ENCODE data around the gene CIP2A. TPM values are rescaled to one million over a fixed set of nuclear protein-coding genes. Genes with fewer than 3 reads are reported as not detected.

CIP2A gene
- total and polyA plus RNA-seq, 2 of the 13 experiments (the other 11 are each of a cell fraction or from before 2014, with no cell fraction given): 7.8 to 36.9 TPM

- TF ChIP-seq ZBTB37 (CRISPR knock-in tag; IDR thresholded peaks at IDR 0.05) (no peak), PLRG1 (conservative IDR thresholded peaks at IDR 0.05) (no peak), CBX5 (CRISPR knock-in tag; IDR thresholded peaks at IDR 0.05; ENCODE audit: borderline replicate concordance) (no peak), NRL (CRISPR knock-in tag; IDR thresholded peaks at IDR 0.05; ENCODE audit: borderline replicate concordance) (no peak), ZC3H13 (CRISPR knock-in tag; IDR thresholded peaks at IDR 0.05) (no peak), ZNF512 (CRISPR knock-in tag; IDR thresholded peaks at IDR 0.05) (no peak), RAD51 (IDR thresholded peaks at IDR 0.05; ENCODE audit: borderline replicate concordance) (no peak), DPF2 (CRISPR knock-in tag; IDR thresholded peaks at IDR 0.05; ENCODE audit: borderline replicate concordance, low read depth) (no peak), ZNF326 (CRISPR knock-in tag; IDR thresholded peaks at IDR 0.05; ENCODE audit: borderline replicate concordance) (no peak), RCOR2 (CRISPR knock-in tag; IDR thresholded peaks at IDR 0.05) (no peak), ZNF574 (CRISPR knock-in tag; IDR thresholded peaks at IDR 0.05) (no peak), ARHGAP35 (CRISPR knock-in tag; IDR thresholded peaks at IDR 0.05; ENCODE audit: borderline replicate concordance) (no peak)
These were observed 76.6 kb downstream of the CIP2A start (continued) for GRCh38 chr3:108512671-108513070.
